22Rv1 (cell line): ENCODE results near the gene LYVE1.
"Not testable (repeated sequence)": the region's sequence is repeated elsewhere in the genome, so short reads cannot be mapped to it uniquely, and the experiment has no call there.

Experiments used
- H3K27ac ChIP-seq: fragments of 450-650 bp; 2 replicates; pipeline ENCODE4 v1.5.1; 2017
- CTCF ChIP-seq: fragments of 450-650 bp; IDR thresholded peaks from 2 replicates; pipeline ENCODE4 v1.5.1; 2017; ENCODE audit warnings: mild to moderate bottlenecking
- ZFX ChIP-seq: fragments of 450-650 bp; IDR thresholded peaks from 2 replicates; pipeline ENCODE4 v1.6.1; 2017; ENCODE audit warnings: antibody characterized with exemption, borderline replicate concordance

Gene LYVE1

DNA sequence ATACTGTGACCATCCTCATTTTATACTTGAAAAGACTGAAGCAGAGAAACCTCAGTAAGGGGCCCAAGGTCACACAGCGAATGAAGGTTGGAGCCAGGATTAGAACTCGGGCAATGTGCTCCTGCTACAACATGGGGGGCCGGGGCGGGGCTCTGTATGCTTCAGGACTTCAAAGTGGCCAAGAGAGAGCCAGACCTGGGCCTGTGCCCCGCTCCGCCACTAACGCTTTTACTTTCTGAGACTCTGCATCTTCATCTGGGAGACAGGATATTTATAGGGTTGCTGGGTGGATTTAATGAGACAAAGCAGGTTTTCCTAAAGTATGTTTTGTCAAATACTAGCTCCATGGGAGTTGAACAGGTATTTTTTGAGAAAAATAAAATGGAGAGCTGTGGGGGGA is 33.9 kb upstream of the LYVE1 start:
- H3K27ac ChIP-seq, result no peak overlapping the region
- TF ChIP-seq ZFX (no peak), CTCF (no peak)

GRCh38 chr11:10601837-10602236 is 33.4 kb upstream of the LYVE1 start:
- no peak overlapping the region for H3K27ac ChIP-seq
- TF ChIP-seq CTCF, result no peak
- no peak for TF ChIP-seq ZFX

GRCh38 chr11:10600570-10601248 is 32.2 kb upstream of the LYVE1 start:
- no peak for TF ChIP-seq ZFX
- TF ChIP-seq CTCF, result no peak
- no peak overlapping the region for H3K27ac ChIP-seq

DNA sequence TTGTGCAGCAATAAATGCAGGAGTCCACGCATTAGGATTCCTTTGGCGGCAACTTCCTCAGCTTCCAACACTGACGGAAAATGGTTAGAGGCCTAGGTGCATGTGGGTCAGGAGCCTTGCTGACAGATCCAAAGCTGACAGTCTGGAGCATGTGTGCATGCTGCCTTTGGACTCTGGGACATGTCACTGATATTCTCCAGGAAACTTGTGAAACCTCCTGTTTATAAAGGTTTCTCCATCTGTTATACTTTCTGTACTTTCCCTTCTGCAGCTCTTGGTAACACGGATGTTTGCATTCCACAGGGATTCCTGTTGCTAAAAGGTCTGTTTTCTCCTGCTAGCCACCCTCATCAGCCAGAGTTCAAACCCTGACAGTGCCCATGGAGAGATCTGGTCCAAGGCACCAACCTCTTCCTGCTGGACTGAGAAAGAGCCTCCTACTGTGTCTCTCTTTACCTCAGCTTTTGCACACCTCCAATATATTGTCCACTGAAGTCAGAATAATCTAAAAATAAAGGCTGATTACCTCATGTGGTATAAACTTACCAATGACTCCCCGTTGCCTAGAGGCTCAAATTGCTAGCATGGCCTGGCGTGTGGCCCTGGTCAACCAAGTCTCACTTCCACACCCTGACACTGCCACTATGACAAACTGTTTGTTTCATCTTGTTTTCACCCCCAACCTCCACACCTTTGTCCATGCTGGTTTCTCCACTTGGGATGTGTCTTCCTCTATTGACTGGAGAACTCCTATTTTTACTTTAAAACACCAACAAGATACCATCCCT is 31.1 kb upstream of the LYVE1 start:
- TF ChIP-seq CTCF (no peak), ZFX (no peak)
- H3K27ac ChIP-seq, result no peak overlapping the region

DNA sequence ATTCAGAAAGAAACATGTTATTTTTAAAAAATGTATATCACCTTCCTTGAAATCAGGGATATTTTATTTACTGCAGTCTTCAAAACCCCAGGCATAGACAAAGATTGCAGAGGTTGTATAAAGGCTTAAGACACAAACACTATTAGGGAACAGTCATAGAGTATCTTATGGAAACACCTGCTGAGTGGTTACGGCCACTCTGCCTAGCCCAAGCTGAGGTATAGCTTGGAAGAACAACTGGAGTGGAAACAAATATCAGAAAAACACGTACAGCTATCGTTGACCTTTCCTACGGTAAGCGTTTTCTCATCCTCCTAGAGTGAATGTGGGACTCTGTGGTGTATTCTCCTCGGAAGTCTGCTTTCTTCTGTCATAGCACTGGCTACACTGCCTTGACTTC is 30.4 kb upstream of the LYVE1 start:
- TF ChIP-seq ZFX (no peak), CTCF (no peak)
- no peak overlapping the region for H3K27ac ChIP-seq

- TF ChIP-seq ZFX (no peak), CTCF (no peak)
- H3K27ac ChIP-seq, result no peak overlapping the region
Observed at GRCh38 chr11:10597877-10598351, 29.4 kb upstream of the LYVE1 start.

DNA sequence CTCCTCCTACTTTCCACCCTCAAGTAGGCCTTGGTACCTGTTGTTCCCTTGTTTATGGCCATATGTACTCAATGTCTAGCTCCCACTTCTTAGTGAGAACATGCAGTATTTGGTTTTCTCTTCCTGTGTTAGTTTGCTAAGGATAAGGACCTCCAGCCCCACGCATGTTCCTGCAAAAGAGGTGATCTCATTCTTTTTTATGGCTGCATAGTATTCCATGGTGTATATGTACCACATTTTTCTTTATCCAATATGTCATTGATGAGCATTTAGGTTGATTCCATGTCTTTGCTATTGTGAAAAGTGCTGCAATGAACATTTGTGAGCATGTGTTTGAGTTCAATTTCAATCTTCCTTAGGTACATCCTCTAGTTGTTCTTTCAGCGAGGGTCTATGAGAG is 27.4 kb upstream of the LYVE1 start:
- H3K27ac ChIP-seq, result not testable (repeated sequence)

DNA sequence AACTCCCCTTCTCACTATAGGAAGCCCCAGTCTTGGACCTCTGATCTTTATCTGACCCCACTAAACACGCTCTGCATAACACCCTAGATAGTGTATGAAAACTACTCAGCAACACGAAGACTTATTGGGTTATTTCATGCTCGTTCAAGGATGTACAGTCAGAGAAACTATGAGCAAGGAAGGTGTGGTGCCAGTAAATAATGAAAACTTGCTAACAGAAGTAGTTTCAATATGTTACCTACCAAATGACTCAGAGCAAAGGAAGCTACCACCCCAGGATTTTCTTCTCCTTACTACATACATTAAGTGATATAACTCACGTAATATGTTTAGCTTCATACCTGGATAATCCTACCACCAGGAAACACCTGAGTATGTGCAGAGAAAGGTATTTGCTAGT is 25.9 kb upstream of the LYVE1 start:
- H3K27ac ChIP-seq, result no peak overlapping the region
- TF ChIP-seq CTCF (no peak), ZFX (no peak)
